Liver (tissue), 9 donors: ENCODE results near the gene ZBTB21. TPM values are rescaled to one million over a fixed set of nuclear protein-coding genes. Genes with fewer than 3 reads are reported as not detected.

Source experiments
- DNase-seq: peaks from one replicate; pipeline ENCODE4 v3.0.0-alpha.2; 2017; ENCODE audit warnings: low spot score
- H3K27ac ChIP-seq, 2 donors: one replicate each; pipeline ENCODE4 v1.7.0; 2013; ENCODE audit warnings: inconsistent platforms in 2 of 2, low read length in 2 of 2, control low read depth in 1 of 2, low read depth in 1 of 2, mild to moderate bottlenecking in 1 of 2
- H3K27me3 ChIP-seq, 4 donors: one replicate each; pipeline versions ENCODE4 v1.6.1 to v1.7.0; 2013; ENCODE audit warnings: low read length in 3 of 4, inconsistent platforms in 1 of 4, mild to moderate bottlenecking in 1 of 4, moderate library complexity in 1 of 4; ENCODE audit not compliant: control insufficient read depth in 4 of 4, insufficient read depth in 4 of 4
- H3K36me3 ChIP-seq, 4 donors: one replicate each; pipeline versions ENCODE4 v1.6.1 to v1.7.0; 2013; ENCODE audit warnings: low read length in 3 of 4, mild to moderate bottlenecking in 3 of 4, low read depth in 1 of 4, moderate library complexity in 1 of 4; ENCODE audit not compliant: control insufficient read depth in 4 of 4, insufficient read depth in 3 of 4
- H3K4me1 ChIP-seq, 4 donors: one replicate each; pipeline versions ENCODE4 v1.6.1 to v1.7.0; 2013; ENCODE audit warnings: low read length in 3 of 4, mild to moderate bottlenecking in 3 of 4, moderate library complexity in 1 of 4; ENCODE audit not compliant: control insufficient read depth in 4 of 4, insufficient read depth in 4 of 4
- H3K4me3 ChIP-seq, 3 donors: one replicate each; pipeline versions ENCODE4 v1.6.1 to v1.7.0; 2013; ENCODE audit warnings: low read length in 3 of 3, control low read depth in 1 of 3, low read depth in 1 of 3, mild to moderate bottlenecking in 1 of 3
- H3K9ac ChIP-seq, 2 donors: one replicate each; pipeline ENCODE4 v1.7.0; 2013; ENCODE audit warnings: low read length in 2 of 2, mild to moderate bottlenecking in 2 of 2, moderate library complexity in 2 of 2, control low read depth in 1 of 2, low read depth in 1 of 2
- H3K9me3 ChIP-seq, 4 donors: one replicate each; pipeline versions ENCODE4 v1.6.1 to v1.7.0; 2013; ENCODE audit warnings: low read length in 3 of 4; ENCODE audit not compliant: control insufficient read depth in 4 of 4
- EGR1 ChIP-seq, 2 donors: IDR thresholded peaks; 2 replicates each; pipeline ENCODE4 v1.6.1; 2016 to 2018; ENCODE audit warnings: antibody characterized with exemption in 2 of 2, low read depth in 2 of 2
- FOXA1 ChIP-seq: IDR thresholded peaks from 2 replicates; pipeline ENCODE4 v1.6.1; 2016; ENCODE audit warnings: antibody characterized with exemption
- HNF4A ChIP-seq, 2 donors: conservative IDR thresholded peaks; 2 replicates each; pipeline ENCODE4 v1.6.1; 2016; ENCODE audit warnings: antibody characterized with exemption in 2 of 2, mild to moderate bottlenecking in 2 of 2
- HNF4G ChIP-seq: IDR thresholded peaks from 2 replicates; pipeline ENCODE4 v1.6.1; 2016; ENCODE audit warnings: antibody characterized with exemption
- RAD21 ChIP-seq, 2 donors: IDR thresholded peaks; 2 replicates each; pipeline ENCODE4 v1.6.1; 2016; ENCODE audit warnings: antibody characterized with exemption in 2 of 2, mild to moderate bottlenecking in 2 of 2
- REST ChIP-seq: IDR thresholded peaks from 2 replicates; pipeline ENCODE4 v1.6.1; 2016; ENCODE audit warnings: antibody characterized with exemption, mild to moderate bottlenecking
- RXRA ChIP-seq, 2 donors: IDR thresholded peaks; 2 replicates each; pipeline ENCODE4 v1.6.1; 2017 to 2018; ENCODE audit warnings: antibody characterized with exemption in 2 of 2, mild to moderate bottlenecking in 1 of 2
- SP1 ChIP-seq: IDR thresholded peaks from 2 replicates; pipeline ENCODE4 v1.6.1; 2018; ENCODE audit warnings: antibody characterized with exemption, mild to moderate bottlenecking
- TAF1 ChIP-seq: conservative IDR thresholded peaks from 2 replicates; pipeline ENCODE4 v1.6.1; 2016; ENCODE audit warnings: antibody characterized with exemption, mild to moderate bottlenecking
- YY1 ChIP-seq: IDR thresholded peaks from 2 replicates; pipeline ENCODE4 v1.6.1; 2016; ENCODE audit warnings: antibody characterized with exemption, mild to moderate bottlenecking
- WGBS: extraction: QIAGEN DNeasy Blood & Tissue Kit; methylation state at CpG from one replicate; pipeline ENCODE4 v1.1.7; 2013; 5-methylcytosine and 5-hydroxymethylcytosine counted together
- polyA plus RNA-seq, 2 donors: library from polyadenylated mRNA; stranded (reverse) in 1 of 2; unstranded in 1 of 2; fragments of 200-250 nt in 1 of 2; fragments of >200 nt in 1 of 2; fragmentation: Nextera tagmentation in 1 of 2; extraction: Ambion mirVana in 1 of 2; gene quantifications; one replicate each; pipeline versions ENCODE4 v1.2.1 to v1.2.3, GENCODE V29; 2013 to 2015
- total RNA-seq, 2 donors: library from RNA; depleted of rRNA; stranded (reverse); fragments of >200 nt; gene quantifications; one replicate each; pipeline ENCODE4 v1.2.3, GENCODE V29; 2014
- donor health status: healthy.
- donor health status: healthy.
- donor health status: healthy.
- donor health status: healthy.
- donor health status: healthy.

The ZBTB21 gene
- total and polyA plus RNA-seq, 4 donors: 3.1 to 14.1 (median 4.0) TPM

GRCh38 chr21:42013376-42013775 is 3.2 kb upstream of the ZBTB21 start:
- peaks cover 0 to 8% (median 1%) of the 10 kb centered on the region in 4 donors for H3K4me1 ChIP-seq
- DNase-seq: no peak
- no peaks in the 10 kb centered on the region for H3K36me3 ChIP-seq
- WGBS: 93% methylated on average over 4 of the region's 4 CpGs
- peaks cover 0 to 1% (median 0%) of the 10 kb centered on the region in 4 donors for H3K9me3 ChIP-seq
- H3K9ac ChIP-seq: no peak overlapping the region
- H3K4me3 ChIP-seq: no peak overlapping the region
- H3K27ac ChIP-seq: no peak overlapping the region
- no peaks in the 10 kb centered on the region for H3K27me3 ChIP-seq
- TF ChIP-seq FOXA1 (no peak), EGR1 (IDR thresholded peaks at IDR 0.05; ENCODE audit: low read depth in 2 of 2) (no peak), HNF4A (conservative IDR thresholded peaks at IDR 0.05) (no peak)

GRCh38 chr21:42012763-42013329 is 2.7 kb upstream of the ZBTB21 start:
- Histone ChIP-seq H3K9me3 (peaks cover 0 to 1% (median 0%) of the 10 kb centered on the region in 4 donors), H3K27ac (no peak overlapping the region), H3K27me3 (no peaks in the 10 kb centered on the region), H3K36me3 (peaks cover 0 to 3% (median 2%) of the 10 kb centered on the region in 4 donors), H3K4me3 (no peak overlapping the region), H3K9ac (no peak overlapping the region), H3K4me1 (peaks cover 0 to 8% (median 1%) of the 10 kb centered on the region in 4 donors)
- no peak for DNase-seq
- 94% methylated on average over 3 of the region's 3 CpGs for WGBS
- TF ChIP-seq EGR1 (IDR thresholded peaks at IDR 0.05; ENCODE audit: low read depth in 2 of 2) (no peak), SP1 (no peak), HNF4G (no peak), RXRA (IDR thresholded peaks at IDR 0.05) (no peak), TAF1 (no peak)

GRCh38 chr21:42012344-42012743 is 2.2 kb upstream of the ZBTB21 start:
- Histone ChIP-seq H3K27ac (no peak overlapping the region), H3K9me3 (peaks cover 0 to 1% (median 0%) of the 10 kb centered on the region in 4 donors), H3K9ac (no peak overlapping the region), H3K4me1 (peaks cover 0 to 8% (median 1%) of the 10 kb centered on the region in 4 donors), H3K36me3 (peaks cover 0 to 4% (median 3%) of the 10 kb centered on the region in 4 donors), H3K27me3 (no peaks in the 10 kb centered on the region), H3K4me3 (no peak overlapping the region)
- 87% methylated on average over 9 of the region's 9 CpGs for WGBS
- TF ChIP-seq REST (no peak), YY1 (no peak), RAD21 (IDR thresholded peaks at IDR 0.05) (no peak), RXRA (IDR thresholded peaks at IDR 0.05) (no peak)
- no peak for DNase-seq
